KG1 (cell line): ENCODE data around the gene BUB1.
"Not testable (repeated sequence)": the region's sequence is repeated elsewhere in the genome, so short reads cannot be mapped to it uniquely, and the experiment has no call there.

Source experiments
- DNase-seq: peaks from one replicate; lab custom pipeline; 2025; lab: John Stamatoyannopoulos, UW

The BUB1 gene

DNA sequence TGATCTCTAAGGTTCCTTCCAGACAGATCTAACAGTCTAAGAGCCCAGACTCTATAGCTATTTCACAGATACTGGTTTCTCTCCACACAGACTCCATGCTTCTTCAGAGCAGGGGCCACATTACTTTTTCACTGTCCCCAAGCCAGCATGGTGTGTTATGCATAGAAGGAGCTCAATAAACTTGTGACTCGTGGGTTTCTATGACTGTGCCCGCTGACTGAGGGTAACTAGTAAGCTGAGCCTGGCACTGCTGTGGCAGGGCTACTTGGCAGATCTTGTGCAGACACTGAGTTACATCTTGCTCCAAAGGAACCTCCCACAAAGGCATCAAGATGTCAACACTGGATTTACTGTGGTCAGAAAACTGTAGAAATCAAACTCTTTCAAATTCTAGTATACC, 85.9 kb downstream of the BUB1 start:
- DNase-seq, result not testable (repeated sequence)

- DNase-seq, result not testable (repeated sequence)
These were observed 88.1 kb downstream of the BUB1 start for GRCh38 chr2:110589677-110590330.

- DNase-seq, result not testable (repeated sequence)
These were observed 89.3 kb downstream of the BUB1 start for GRCh38 chr2:110588520-110588919.
